ENCODE results near the gene TMEM171.

Gene TMEM171

GRCh38 chr5:73131711-73132425 is 11.5 kb downstream of the TMEM171 start:
- Histone ChIP-seq H3K4me2 (no peak overlapping the region), H3K36me3 (ENCODE audit: insufficient read depth) (no peaks in the 10 kb centered on the region), H3K27ac (no peak overlapping the region), H3K4me3 (IDR thresholded peaks at IDR 0.05; ENCODE audit: insufficient read depth, low read depth, low read length) (no peak overlapping the region), H3K9ac (no peak overlapping the region), H4K20me1 (ENCODE audit: insufficient read depth) (no peaks in the 10 kb centered on the region), H3K79me2 (ENCODE audit: insufficient read depth, low read depth) (no peaks in the 10 kb centered on the region), H2AFZ (ENCODE audit: low read depth) (no peak overlapping the region), H3K4me1 (ENCODE audit: low read depth, poor library complexity, severe bottlenecking) (peaks cover 3% of the 10 kb centered on the region), H3K27me3 (ENCODE audit: insufficient read depth, low read depth) (no peaks in the 10 kb centered on the region)
- TF ChIP-seq, protein P1, sequence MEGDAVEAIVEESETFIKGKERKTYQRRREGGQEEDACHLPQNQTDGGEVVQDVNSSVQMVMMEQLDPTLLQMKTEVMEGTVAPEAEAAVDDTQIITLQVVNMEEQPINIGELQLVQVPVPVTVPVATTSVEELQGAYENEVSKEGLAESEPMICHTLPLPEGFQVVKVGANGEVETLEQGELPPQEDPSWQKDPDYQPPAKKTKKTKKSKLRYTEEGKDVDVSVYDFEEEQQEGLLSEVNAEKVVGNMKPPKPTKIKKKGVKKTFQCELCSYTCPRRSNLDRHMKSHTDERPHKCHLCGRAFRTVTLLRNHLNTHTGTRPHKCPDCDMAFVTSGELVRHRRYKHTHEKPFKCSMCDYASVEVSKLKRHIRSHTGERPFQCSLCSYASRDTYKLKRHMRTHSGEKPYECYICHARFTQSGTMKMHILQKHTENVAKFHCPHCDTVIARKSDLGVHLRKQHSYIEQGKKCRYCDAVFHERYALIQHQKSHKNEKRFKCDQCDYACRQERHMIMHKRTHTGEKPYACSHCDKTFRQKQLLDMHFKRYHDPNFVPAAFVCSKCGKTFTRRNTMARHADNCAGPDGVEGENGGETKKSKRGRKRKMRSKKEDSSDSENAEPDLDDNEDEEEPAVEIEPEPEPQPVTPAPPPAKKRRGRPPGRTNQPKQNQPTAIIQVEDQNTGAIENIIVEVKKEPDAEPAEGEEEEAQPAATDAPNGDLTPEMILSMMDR (conservative IDR thresholded peaks at IDR 0.05; ENCODE audit: low read depth, low read length) = no peak

- Histone ChIP-seq H3K4me1 (ENCODE audit: low read depth, poor library complexity, severe bottlenecking) (no peaks in the 10 kb centered on the region), H3K79me2 (ENCODE audit: insufficient read depth, low read depth) (no peaks in the 10 kb centered on the region), H3K4me2 (no peak overlapping the region), H3K27ac (no peak overlapping the region), H2AFZ (ENCODE audit: low read depth) (no peak overlapping the region), H3K4me3 (IDR thresholded peaks at IDR 0.05; ENCODE audit: insufficient read depth, low read depth, low read length) (no peak overlapping the region), H3K9ac (no peak overlapping the region), H4K20me1 (ENCODE audit: insufficient read depth) (no peaks in the 10 kb centered on the region), H3K27me3 (ENCODE audit: insufficient read depth, low read depth) (no peaks in the 10 kb centered on the region), H3K36me3 (ENCODE audit: insufficient read depth) (no peaks in the 10 kb centered on the region)
- TF ChIP-seq, protein P1 (conservative IDR thresholded peaks at IDR 0.05; ENCODE audit: low read depth, low read length) = no peak
These were observed 12.4 kb downstream of the TMEM171 start for GRCh38 chr5:73132759-73133158.

DNA sequence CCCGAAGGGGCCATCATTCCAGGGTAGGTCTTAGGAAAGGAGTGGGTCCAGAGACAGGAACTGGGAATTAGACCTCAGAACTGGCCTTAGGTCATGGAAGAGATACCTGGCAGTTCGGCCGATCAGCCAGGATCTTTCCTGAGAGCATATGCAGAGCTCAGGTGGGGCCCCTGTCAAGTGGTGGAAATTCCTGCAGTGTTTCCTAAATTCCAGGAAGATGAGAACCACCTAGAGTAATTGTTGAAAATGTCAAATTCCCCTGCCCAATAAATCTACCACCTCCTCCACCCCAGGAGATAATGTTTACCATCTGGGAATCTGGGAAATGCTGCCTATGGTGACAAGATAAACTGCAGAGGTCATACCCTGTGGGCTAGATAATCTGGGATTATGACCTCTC is 14.6 kb downstream of the TMEM171 start:
- H3K79me2 ChIP-seq (ENCODE audit: insufficient read depth, low read depth) = no peaks in the 10 kb centered on the region
- H2AFZ ChIP-seq (ENCODE audit: low read depth) = no peak overlapping the region
- no peak overlapping the region for H3K27ac ChIP-seq
- no peaks in the 10 kb centered on the region for H3K4me1 ChIP-seq (ENCODE audit: low read depth, poor library complexity, severe bottlenecking)
- no peaks in the 10 kb centered on the region for H3K27me3 ChIP-seq (ENCODE audit: insufficient read depth, low read depth)
- no peak overlapping the region for H3K9ac ChIP-seq
- H4K20me1 ChIP-seq (ENCODE audit: insufficient read depth) = no peaks in the 10 kb centered on the region
- H3K36me3 ChIP-seq (ENCODE audit: insufficient read depth) = no peaks in the 10 kb centered on the region
- TF ChIP-seq, protein P1 (conservative IDR thresholded peaks at IDR 0.05; ENCODE audit: low read depth, low read length) = no peak
- no peak overlapping the region for H3K4me3 ChIP-seq (IDR thresholded peaks at IDR 0.05; ENCODE audit: insufficient read depth, low read depth, low read length)
- H3K4me2 ChIP-seq = no peak overlapping the region

- no peak overlapping the region for H3K4me2 ChIP-seq
- H3K4me3 ChIP-seq (IDR thresholded peaks at IDR 0.05; ENCODE audit: insufficient read depth, low read depth, low read length) = no peak overlapping the region
- no peaks in the 10 kb centered on the region for H3K27me3 ChIP-seq (ENCODE audit: insufficient read depth, low read depth)
- H3K79me2 ChIP-seq (ENCODE audit: insufficient read depth, low read depth) = no peaks in the 10 kb centered on the region
- no peaks in the 10 kb centered on the region for H4K20me1 ChIP-seq (ENCODE audit: insufficient read depth)
- TF ChIP-seq, protein P1 (conservative IDR thresholded peaks at IDR 0.05; ENCODE audit: low read depth, low read length) = peak; percentile 73
- no peaks in the 10 kb centered on the region for H3K36me3 ChIP-seq (ENCODE audit: insufficient read depth)
- H2AFZ ChIP-seq (ENCODE audit: low read depth) = no peak overlapping the region
- no peak overlapping the region for H3K27ac ChIP-seq
- H3K4me1 ChIP-seq (ENCODE audit: low read depth, poor library complexity, severe bottlenecking) = no peaks in the 10 kb centered on the region
- H3K9ac ChIP-seq = no peak overlapping the region
These were observed 15.2 kb downstream of the TMEM171 start for GRCh38 chr5:73135429-73136054.
